ENCODE data around the gene EYA3.

Gene EYA3

GRCh38 chr1:28046716-28047115 is 41.7 kb downstream of the EYA3 start:
- H3K9me3 ChIP-seq (ENCODE audit: control insufficient read depth, insufficient read depth, low read length) = no peaks in the 10 kb centered on the region
- H3K4me2 ChIP-seq (ENCODE audit: low read length) = no peak overlapping the region
- TF ChIP-seq CTCF (IDR thresholded peaks at IDR 0.05; ENCODE audit: low read depth, low read length, poor library complexity, severe bottlenecking) (no peak), EZH2phosphoT487 (IDR thresholded peaks at IDR 0.05; ENCODE audit: borderline replicate concordance, low read length) (no peak)
- H3K27ac ChIP-seq (ENCODE audit: low read depth, low read length) = no peak overlapping the region
- H3K4me1 ChIP-seq (ENCODE audit: control insufficient read depth, low read length) = no peaks in the 10 kb centered on the region
- peaks cover 70% of the 10 kb centered on the region for H3K36me3 ChIP-seq (ENCODE audit: control insufficient read depth, low read length)
- H3K79me2 ChIP-seq (ENCODE audit: control insufficient read depth, low read length) = peaks cover 9% of the 10 kb centered on the region; the same call in 1 of the 2 replicates
- no peaks in the 10 kb centered on the region for H4K20me1 ChIP-seq (ENCODE audit: control insufficient read depth, insufficient read depth, low read depth, low read length)
- H3K4me3 ChIP-seq (ENCODE audit: low read length) = no peak overlapping the region
- H3F3A ChIP-seq (ENCODE audit: control insufficient read depth, insufficient read depth) = no peaks in the 10 kb centered on the region
- no peaks in the 10 kb centered on the region for H3K27me3 ChIP-seq (ENCODE audit: control insufficient read depth, low read length)
- H3K9me2 ChIP-seq (replicated peaks; ENCODE audit: control insufficient read depth, low read length) = no peaks in the 10 kb centered on the region

- Histone ChIP-seq H3K4me1 (ENCODE audit: control insufficient read depth, low read length) (no peaks in the 10 kb centered on the region), H3K9me3 (ENCODE audit: control insufficient read depth, insufficient read depth, low read length) (no peaks in the 10 kb centered on the region), H3K4me2 (ENCODE audit: low read length) (no peak overlapping the region), H3K9me2 (replicated peaks; ENCODE audit: control insufficient read depth, low read length) (no peaks in the 10 kb centered on the region), H3K27ac (ENCODE audit: low read depth, low read length) (no peak overlapping the region), H3K79me2 (ENCODE audit: control insufficient read depth, low read length) (peaks cover 9% of the 10 kb centered on the region; the same call in 1 of the 2 replicates), H3F3A (ENCODE audit: control insufficient read depth, insufficient read depth) (no peaks in the 10 kb centered on the region), H3K4me3 (ENCODE audit: low read length) (no peak overlapping the region), H4K20me1 (ENCODE audit: control insufficient read depth, insufficient read depth, low read depth, low read length) (no peaks in the 10 kb centered on the region), H3K36me3 (ENCODE audit: control insufficient read depth, low read length) (peaks cover 70% of the 10 kb centered on the region), H3K27me3 (ENCODE audit: control insufficient read depth, low read length) (no peaks in the 10 kb centered on the region)
- TF ChIP-seq EZH2phosphoT487 (IDR thresholded peaks at IDR 0.05; ENCODE audit: borderline replicate concordance, low read length) (no peak), CTCF (IDR thresholded peaks at IDR 0.05; ENCODE audit: low read depth, low read length, poor library complexity, severe bottlenecking) (no peak)
Observed at GRCh38 chr1:28045777-28046176, 42.6 kb downstream of the EYA3 start.

- Histone ChIP-seq H3F3A (ENCODE audit: control insufficient read depth, insufficient read depth) (no peaks in the 10 kb centered on the region; the same call in 1 of the 2 replicates), H3K4me3 (ENCODE audit: low read length) (no peak overlapping the region), H3K27ac (ENCODE audit: low read depth, low read length) (no peak overlapping the region), H3K36me3 (ENCODE audit: control insufficient read depth, low read length) (peaks cover 79% of the 10 kb centered on the region), H3K9me3 (ENCODE audit: control insufficient read depth, insufficient read depth, low read length) (no peaks in the 10 kb centered on the region), H3K4me2 (ENCODE audit: low read length) (no peak overlapping the region), H3K9me2 (replicated peaks; ENCODE audit: control insufficient read depth, low read length) (no peaks in the 10 kb centered on the region), H3K4me1 (ENCODE audit: control insufficient read depth, low read length) (no peaks in the 10 kb centered on the region), H4K20me1 (ENCODE audit: control insufficient read depth, insufficient read depth, low read depth, low read length) (no peaks in the 10 kb centered on the region), H3K27me3 (ENCODE audit: control insufficient read depth, low read length) (no peaks in the 10 kb centered on the region), H3K79me2 (ENCODE audit: control insufficient read depth, low read length) (peaks cover 9% of the 10 kb centered on the region; the same call in 1 of the 2 replicates)
- no peak for TF ChIP-seq EZH2phosphoT487 (IDR thresholded peaks at IDR 0.05; ENCODE audit: borderline replicate concordance, low read length)
- no peak for TF ChIP-seq CTCF (IDR thresholded peaks at IDR 0.05; ENCODE audit: low read depth, low read length, poor library complexity, severe bottlenecking)
Observed at GRCh38 chr1:28044399-28044798, 44.0 kb downstream of the EYA3 start.

Data from DOHH2 (cell line).